ENCODE measurements around the gene DHRS3.

GRCh38 chr1:12547586-12548225 lies 70.3 kb downstream of the DHRS3 start:
- TF ChIP-seq CTCF (optimal IDR thresholded peaks at IDR 0.05 in 1 of 3, IDR thresholded peaks at IDR 0.05 in 1 of 3, conservative IDR thresholded peaks at IDR 0.05 in 1 of 3; ENCODE audit: extremely low read depth in 1 of 3, insufficient read depth in 2 of 3, low read length in 3 of 3) = no peak
- TF ChIP-seq EZH2 (IDR thresholded peaks at IDR 0.05; ENCODE audit: low read length) = no peak

Measured in keratinocyte (primary cell).